ENCODE data around the gene SMC5.
A peak's percentile ranks its signal among the peaks of the same experiment; 100 is the strongest.
"Not testable (repeated sequence)": the region's sequence is repeated elsewhere in the genome, so short reads cannot be mapped to it uniquely, and the experiment has no call there.

Gene SMC5

DNA sequence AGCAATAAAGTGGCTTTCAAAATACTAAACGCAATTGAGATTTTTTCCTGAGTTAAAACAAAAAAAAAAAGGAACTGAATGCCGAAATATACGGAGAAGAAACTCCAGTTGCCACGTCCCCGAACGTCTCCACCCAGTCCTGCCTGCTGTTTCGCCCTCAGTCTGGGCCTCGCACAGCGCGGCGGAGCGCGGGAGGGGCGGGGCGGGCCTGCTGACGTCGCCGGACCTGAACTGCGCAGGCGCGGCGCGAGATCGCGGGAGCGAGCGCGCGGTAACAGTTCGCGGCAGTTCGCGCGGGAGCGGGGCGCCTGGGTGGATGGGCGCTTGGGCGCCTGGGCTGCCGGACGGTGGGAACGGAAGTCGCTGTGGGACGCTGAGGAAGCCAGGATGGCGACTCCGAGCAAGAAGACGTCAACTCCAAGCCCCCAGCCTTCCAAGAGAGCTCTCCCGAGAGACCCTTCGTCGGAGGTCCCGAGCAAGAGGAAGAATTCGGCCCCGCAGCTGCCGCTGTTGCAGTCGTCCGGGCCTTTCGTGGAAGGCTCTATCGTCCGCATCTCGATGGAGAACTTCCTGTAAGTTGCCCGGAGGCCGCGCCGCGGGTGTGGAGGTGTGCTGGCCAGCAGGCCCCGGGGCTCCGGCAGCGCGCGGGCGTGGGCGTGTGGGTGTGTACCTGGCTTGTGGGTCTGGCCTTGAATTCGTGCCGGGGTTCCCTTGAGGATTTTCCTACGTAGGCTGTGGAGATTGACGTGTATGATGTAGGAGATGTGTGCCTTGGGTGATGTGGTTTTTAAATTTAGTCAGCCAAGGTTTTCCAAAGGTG, at the start of gene SMC5:
Gene SMC5 (plus strand): TSS at position 287 of the 820 bp plus-strand sequence. CDS start 101 bp downstream, at position 388.
- DNase-seq = peak; percentile 87 to 97 (median 97)

DNA sequence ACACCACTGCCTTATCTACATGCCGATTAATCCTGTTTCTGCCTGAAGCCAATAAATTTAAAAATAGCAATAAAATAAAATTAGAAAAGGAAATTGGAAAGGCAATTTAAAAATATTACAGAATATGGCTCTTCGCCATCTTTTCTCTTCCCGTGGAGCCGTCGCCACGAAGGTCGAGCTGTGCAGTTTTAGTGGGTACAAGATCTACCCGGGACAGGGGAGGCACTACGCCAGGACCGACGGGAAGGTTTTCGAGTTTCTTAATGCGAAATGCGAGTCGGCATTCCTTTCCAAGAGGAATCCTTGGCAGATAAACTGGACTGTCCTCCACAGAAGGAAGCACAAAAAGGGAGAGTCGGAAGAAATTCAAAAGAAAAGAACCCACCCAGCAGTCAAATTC, 41.7 kb upstream of the SMC5 start:
- no peak for DNase-seq

DNA sequence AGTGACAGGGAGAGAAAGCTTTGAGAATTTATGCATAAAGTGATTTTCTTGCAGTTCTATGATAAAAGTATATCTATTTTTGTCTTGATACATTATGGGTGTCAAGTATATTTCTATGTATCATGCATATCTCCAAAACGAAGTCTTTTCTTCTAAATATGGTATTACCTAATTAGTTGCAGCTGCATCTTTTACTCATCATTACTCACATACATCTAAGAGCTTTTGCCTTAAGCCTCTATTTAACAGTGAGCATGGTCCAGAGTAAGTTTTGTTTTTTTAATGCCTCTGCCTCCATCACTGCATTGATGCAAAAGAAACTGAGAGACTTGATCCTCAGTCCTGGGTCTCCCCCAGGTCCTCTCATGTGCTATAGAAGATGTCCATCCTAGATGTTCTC, 40.0 kb upstream of the SMC5 start:
- DNase-seq = no peak

DNA sequence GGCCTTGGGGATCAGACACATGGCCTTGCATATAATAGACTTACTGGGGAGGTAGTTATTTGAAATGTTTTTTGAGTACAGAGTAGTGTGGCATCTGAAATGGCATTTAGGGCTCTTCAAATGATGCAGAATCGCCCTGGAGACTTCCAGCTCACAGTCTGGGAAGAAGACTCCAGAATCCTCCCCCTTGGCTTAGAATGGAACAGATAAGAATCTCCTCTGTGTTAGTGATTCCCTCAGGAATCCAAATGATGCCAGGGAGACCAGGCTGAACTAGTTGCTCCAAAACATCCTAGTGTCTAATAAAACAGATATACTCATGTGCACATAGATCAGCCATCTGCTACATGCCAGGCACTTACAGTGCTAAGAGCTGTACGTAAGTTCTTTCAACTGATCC, 38.6 kb upstream of the SMC5 start:
- no peak for DNase-seq

DNA sequence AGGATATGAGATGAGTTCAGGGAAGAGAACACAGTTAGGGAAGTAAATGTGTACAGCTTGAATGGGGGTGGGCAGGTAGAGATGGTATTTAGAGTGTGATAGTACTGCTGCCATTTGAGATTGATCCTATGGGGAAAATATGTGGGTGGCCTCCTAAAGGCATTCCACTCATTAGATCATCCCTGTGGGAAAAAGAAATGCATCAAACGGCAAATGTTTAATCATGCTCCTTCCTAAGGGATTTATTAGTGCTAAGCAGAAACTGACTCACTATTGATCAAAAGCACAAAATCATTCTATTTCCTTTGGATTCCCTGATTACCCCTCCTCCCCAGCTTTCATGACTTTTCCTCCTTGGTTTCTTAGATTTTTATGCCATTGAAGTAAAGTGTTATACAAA, 36.4 kb upstream of the SMC5 start:
- no peak for DNase-seq

- peak in 1 of 3 experiments; percentile 43 for DNase-seq
These were observed 30.7 kb upstream of the SMC5 start for GRCh38 chr9:70228118-70228517.

GRCh38 chr9:70228611-70229010, 30.2 kb upstream of the SMC5 start:
- no peak for DNase-seq

GRCh38 chr9:70229026-70229425, 29.8 kb upstream of the SMC5 start:
- peak in 2 of 3 experiments; percentile 22 to 58 for DNase-seq

GRCh38 chr9:70229579-70229978, 29.2 kb upstream of the SMC5 start:
- peak in 2 of 3 experiments; percentile 19 to 62 for DNase-seq

DNA sequence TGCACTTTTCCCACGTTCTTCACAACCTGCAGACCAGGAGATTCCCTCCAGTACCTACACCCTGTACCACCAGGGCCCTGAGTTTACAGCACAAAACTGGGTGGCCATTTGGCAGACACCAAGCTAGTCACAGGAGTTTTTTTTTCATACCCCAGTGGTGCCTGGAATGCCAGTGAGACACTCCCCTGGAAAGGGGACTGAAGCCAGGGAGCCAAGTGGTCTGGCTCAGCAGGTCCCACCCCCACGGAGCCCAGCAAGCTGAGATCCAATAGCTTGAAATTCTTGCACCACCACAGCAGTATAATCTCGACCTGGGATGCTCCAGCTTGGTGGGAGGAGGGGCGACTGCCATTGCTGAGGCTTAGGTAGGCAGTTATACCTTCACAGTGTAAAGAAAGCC, 26.3 kb upstream of the SMC5 start:
- DNase-seq = no peak

DNA sequence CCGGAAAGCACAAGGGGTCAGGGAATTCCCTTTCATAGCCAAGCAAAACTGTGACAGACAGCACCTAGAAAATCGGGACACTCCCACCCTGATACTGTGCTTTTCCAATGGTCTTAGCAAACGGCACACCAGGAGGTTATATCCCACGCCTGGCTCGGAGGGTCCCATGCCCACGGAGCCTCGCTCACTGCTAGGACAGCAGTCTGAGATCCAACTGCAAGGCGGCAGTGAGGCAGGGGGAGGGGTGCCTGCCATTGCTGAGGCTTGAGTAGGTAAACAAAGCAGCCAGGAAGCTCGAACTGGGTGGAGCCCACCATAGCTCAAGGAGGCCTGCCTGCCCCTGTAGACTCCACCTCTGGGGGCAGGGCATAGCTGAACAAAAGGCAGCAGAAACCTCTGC, 24.6 kb upstream of the SMC5 start:
- not testable (repeated sequence) for DNase-seq

DNA sequence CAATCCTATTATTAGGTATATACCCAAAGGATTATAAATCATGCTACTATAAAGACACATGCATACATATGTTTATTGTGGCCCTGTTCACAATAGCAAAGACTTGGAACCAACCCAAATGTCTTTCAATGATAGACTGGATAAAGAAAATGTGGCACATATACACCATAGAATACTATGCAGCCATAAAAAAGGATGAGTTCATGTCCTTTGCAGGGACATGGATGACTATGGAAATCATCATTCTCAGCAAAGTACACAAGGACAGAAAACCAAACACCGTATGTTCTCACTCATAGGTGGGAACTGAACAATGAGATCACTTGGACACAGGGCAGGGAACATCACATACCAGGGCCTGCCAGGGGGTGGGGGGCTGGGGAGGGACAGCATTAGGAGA, 12.8 kb upstream of the SMC5 start:
- DNase-seq = not testable (repeated sequence)

- no peak for DNase-seq
These were observed 8.6 kb upstream of the SMC5 start for GRCh38 chr9:70250221-70250620.

DNA sequence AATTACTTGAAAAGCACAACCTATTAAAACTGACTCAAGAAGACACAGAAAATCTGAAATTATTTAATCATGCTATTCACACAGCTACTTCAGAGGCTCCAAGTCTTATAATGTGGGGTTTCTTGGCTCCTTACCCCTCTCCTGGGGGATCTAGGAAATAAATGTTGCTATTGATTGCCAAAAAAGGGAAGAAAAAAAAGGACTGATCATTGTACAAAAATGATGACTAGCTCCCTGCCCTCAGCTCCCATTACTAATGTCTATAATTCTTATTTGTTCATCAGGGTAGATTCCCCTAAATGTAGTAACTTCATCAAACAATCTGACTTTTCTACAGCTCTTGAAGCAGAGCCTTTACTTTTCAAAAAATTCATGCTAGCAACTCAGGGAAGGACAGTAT, 3.3 kb upstream of the SMC5 start:
- no peak for DNase-seq

GRCh38 chr9:70256123-70256551, 2.6 kb upstream of the SMC5 start:
- peak in 2 of 3 experiments; percentile 27 to 48 for DNase-seq

GRCh38 chr9:70257502-70257901, 1.3 kb upstream of the SMC5 start:
- peak in 2 of 3 experiments; percentile 21 to 65 for DNase-seq

- DNase-seq = peak; percentile 79 to 97 (median 97)
These were observed 637 bp upstream of the SMC5 start for GRCh38 chr9:70257991-70258691.

- no peak for DNase-seq
These were observed 679 bp downstream of the SMC5 start for GRCh38 chr9:70259512-70259802.

- DNase-seq = no peak
These were observed 1.2 kb downstream of the SMC5 start for GRCh38 chr9:70260007-70260443.

GRCh38 chr9:70260606-70261005, 1.8 kb downstream of the SMC5 start:
- no peak for DNase-seq

GRCh38 chr9:70261131-70261870, 2.5 kb downstream of the SMC5 start:
- DNase-seq = no peak

GRCh38 chr9:70262366-70262765, 3.6 kb downstream of the SMC5 start:
- no peak for DNase-seq

DNA sequence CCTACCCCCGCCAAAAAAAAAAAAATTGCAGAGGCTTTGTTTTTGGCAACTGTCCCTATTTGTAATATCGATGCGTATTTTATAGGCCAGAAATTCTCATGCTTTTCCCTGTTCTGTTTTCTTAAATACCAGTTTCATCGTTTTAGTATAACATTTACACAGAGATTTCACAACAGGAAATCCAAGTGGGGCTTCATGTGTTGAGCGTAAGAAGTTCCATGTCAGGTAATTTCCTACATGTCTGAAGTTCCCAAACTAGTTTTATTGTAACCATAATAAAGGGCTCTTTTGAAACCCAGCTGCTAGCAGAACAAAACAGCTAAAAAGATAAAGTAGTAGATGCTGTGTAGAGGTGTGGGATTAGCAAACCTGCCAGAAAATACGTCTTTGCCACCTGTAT, 4.2 kb downstream of the SMC5 start:
- no peak for DNase-seq

- no peak for DNase-seq
These were observed 4.6 kb downstream of the SMC5 start for GRCh38 chr9:70263421-70263820.
